Measurements from ENCODE around the gene NOM1. TPM values are rescaled to one million over a fixed set of nuclear protein-coding genes. Genes with fewer than 3 reads are reported as not detected.
A peak's percentile ranks its signal among the peaks of the same experiment; 100 is the strongest.

Gene NOM1
- total and polyA plus RNA-seq, 2 experiments from 2014 or later, result 9.0 to 9.7 TPM

DNA sequence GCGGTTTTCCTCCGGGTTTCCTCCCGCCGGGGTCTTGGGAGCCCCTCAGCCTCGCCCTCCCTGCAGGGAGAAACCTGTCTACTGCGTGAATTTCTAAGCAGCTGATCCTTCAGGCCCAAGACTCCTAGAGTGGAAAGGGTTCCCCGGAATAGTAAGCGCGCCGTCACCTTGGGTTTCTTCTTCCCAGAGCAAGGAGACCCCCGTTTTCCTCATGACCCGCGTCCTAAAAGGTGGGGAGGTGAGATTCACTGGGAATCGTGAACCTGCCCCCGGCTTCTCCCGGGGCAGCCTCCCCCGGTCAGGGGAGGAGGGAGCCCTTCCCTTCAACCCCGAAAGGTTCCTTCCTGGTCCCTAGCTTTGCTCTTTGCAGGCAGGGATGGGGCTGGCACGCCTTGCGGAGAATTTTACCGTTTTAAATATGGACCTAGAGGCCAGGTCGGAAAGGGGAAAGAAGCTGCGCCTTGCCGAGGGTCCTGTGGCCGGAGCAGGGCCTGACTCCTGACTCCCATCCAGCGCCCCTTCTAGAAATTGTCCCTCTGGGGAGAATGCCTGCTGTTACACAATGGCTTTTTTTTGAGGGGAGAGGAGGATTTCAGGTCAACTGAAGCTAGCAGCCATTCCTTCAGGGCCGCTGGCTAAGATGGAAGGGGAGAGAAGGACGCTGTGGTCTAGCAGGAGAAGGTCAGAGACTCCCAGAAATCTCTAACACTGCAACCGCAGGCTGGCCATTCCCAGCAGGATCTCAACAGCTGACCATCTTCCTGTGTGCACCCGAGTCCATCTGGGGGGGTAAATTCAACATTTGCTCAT is 72.6 kb downstream of the NOM1 start:
- WGBS (ENCODE audit: low lambda C conversion rate, missing lambda C conversion rate), result 8% methylated on average over 30 of the region's 30 CpGs
- no peaks in the 10 kb centered on the region for H3K9me2 ChIP-seq (replicated peaks; ENCODE audit: insufficient read depth)
- H3K27ac ChIP-seq, result no peak overlapping the region
- peaks cover 100% of the 10 kb centered on the region for H3K27me3 ChIP-seq
- no peaks in the 10 kb centered on the region for H3K9me3 ChIP-seq (ENCODE audit: low read depth)
- H3K4me2 ChIP-seq, result peak overlapping the region; percentile 76
- H3K4me1 ChIP-seq (ENCODE audit: insufficient read depth), result peaks cover 13% of the 10 kb centered on the region
- H3K4me3 ChIP-seq, result no peak overlapping the region
- H3K79me2 ChIP-seq, result no peaks in the 10 kb centered on the region
- H3K36me3 ChIP-seq (replicated peaks; ENCODE audit: insufficient read depth, low read depth), result no peaks in the 10 kb centered on the region
- H4K20me1 ChIP-seq (ENCODE audit: insufficient read depth, poor library complexity, severe bottlenecking), result no peaks in the 10 kb centered on the region
- DNase-seq (ENCODE audit: low spot score), result no peak
- TF ChIP-seq, protein P1, sequence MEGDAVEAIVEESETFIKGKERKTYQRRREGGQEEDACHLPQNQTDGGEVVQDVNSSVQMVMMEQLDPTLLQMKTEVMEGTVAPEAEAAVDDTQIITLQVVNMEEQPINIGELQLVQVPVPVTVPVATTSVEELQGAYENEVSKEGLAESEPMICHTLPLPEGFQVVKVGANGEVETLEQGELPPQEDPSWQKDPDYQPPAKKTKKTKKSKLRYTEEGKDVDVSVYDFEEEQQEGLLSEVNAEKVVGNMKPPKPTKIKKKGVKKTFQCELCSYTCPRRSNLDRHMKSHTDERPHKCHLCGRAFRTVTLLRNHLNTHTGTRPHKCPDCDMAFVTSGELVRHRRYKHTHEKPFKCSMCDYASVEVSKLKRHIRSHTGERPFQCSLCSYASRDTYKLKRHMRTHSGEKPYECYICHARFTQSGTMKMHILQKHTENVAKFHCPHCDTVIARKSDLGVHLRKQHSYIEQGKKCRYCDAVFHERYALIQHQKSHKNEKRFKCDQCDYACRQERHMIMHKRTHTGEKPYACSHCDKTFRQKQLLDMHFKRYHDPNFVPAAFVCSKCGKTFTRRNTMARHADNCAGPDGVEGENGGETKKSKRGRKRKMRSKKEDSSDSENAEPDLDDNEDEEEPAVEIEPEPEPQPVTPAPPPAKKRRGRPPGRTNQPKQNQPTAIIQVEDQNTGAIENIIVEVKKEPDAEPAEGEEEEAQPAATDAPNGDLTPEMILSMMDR (IDR thresholded peaks at IDR 0.05; ENCODE audit: poor library complexity), result no peak
- peak; percentile 69 for TF ChIP-seq EZH2 (IDR thresholded peaks at IDR 0.05; ENCODE audit: borderline replicate concordance)
- H2AFZ ChIP-seq, result peak overlapping the region; percentile 60

Other genes with a start within 250 kb of the NOM1 start
- gene LMBR1, start 56.5 kb upstream of the NOM1 start, total RNA-seq, result 51.8 and 53.1 TPM in 2 replicates
- 31.1 and 37.2 TPM in 2 replicates for gene LMBR1, start 56.5 kb upstream of the NOM1 start, polyA plus RNA-seq
- 2.3 and 2.8 TPM in 2 replicates for gene MNX1, start 61.0 kb downstream of the NOM1 start, total RNA-seq
- gene MNX1, start 61.0 kb downstream of the NOM1 start, polyA plus RNA-seq, result 1.4 and 3.1 TPM in 2 replicates
- gene UBE3C, start 189.2 kb downstream of the NOM1 start, total RNA-seq, result 66.3 and 72.6 TPM in 2 replicates
- gene UBE3C, start 189.2 kb downstream of the NOM1 start, polyA plus RNA-seq, result 19.4 and 24.6 TPM in 2 replicates

All from hepatocyte (in vitro differentiated cells).